HEK293 (cell line): Measurements from ENCODE around the gene PHACTR3.

Experiments used
- CTCF ChIA-PET: fragments of 350-600 bp; formaldehyde crosslinking; extraction: SDS; loops from one replicate; lab custom pipeline; 2021; ENCODE audit warnings: antibody characterized with exemption; lab: Yijun Ruan, JAX
- POLR2A ChIA-PET: fragments of 300-600 bp; formaldehyde crosslinking; extraction: SDS; loops from one replicate; lab custom pipeline; 2020; ENCODE audit warnings: antibody characterized with exemption, inconsistent platforms; lab: Yijun Ruan, JAX
- H3K27ac ChIP-seq: fragments of 200-500 bp; sonication (Bioruptor generic); 2 replicates; pipeline ENCODE4 v1.5.1; 2014; ENCODE audit warnings: low read depth, low read length, control low read depth, inconsistent platforms; ENCODE audit errors: extremely low read depth
- H3K36me3 ChIP-seq, 2 experiments: fragments of 200-500 bp in 1 of 2; sonication (Bioruptor generic) in 1 of 2; 1 replicate in 1 of 2; 2 replicates in 1 of 2; pipeline ENCODE4 v1.5.1; 2014 to 2017; ENCODE audit warnings: inconsistent platforms in 2 of 2, low read length in 2 of 2; ENCODE audit not compliant: control insufficient read depth in 2 of 2, insufficient read depth in 1 of 2
- H3K4me1 ChIP-seq: fragments of 200-500 bp; sonication (Bioruptor generic); 2 replicates; pipeline ENCODE4 v1.5.1; 2014; ENCODE audit warnings: mild to moderate bottlenecking, low read length, inconsistent platforms; ENCODE audit not compliant: control insufficient read depth, insufficient read depth
- H3K4me3 ChIP-seq: 2 replicates; pipeline ENCODE4 v1.5.1; 2011; ENCODE audit warnings: low read depth, mild to moderate bottlenecking, control low read depth, low read length, moderate library complexity
- H3K9me3 ChIP-seq: fragments of 200-500 bp; sonication (Bioruptor generic); 2 replicates; pipeline ENCODE4 v1.5.1; 2014; ENCODE audit warnings: low read depth, low read length, inconsistent platforms; ENCODE audit not compliant: control insufficient read depth, insufficient read depth
- BCL6B ChIP-seq: fragments of 450-650 bp; formaldehyde crosslinking; IDR thresholded peaks from 2 replicates; pipeline ENCODE4 v1.5.1; 2017; ENCODE audit warnings: missing biosample characterization, missing genetic modification characterization
- KLF16 ChIP-seq: fragments of 450-650 bp; formaldehyde crosslinking; IDR thresholded peaks from 2 replicates; pipeline ENCODE4 v1.5.1; 2017; ENCODE audit warnings: missing biosample characterization, missing genetic modification characterization
- SALL2 ChIP-seq: fragments of 450-650 bp; formaldehyde crosslinking; IDR thresholded peaks from 2 replicates; pipeline ENCODE4 v1.5.0; 2017; ENCODE audit warnings: missing biosample characterization, mild to moderate bottlenecking, missing genetic modification characterization, borderline replicate concordance
- ZNF10 ChIP-seq: fragments of 450-650 bp; formaldehyde crosslinking; IDR thresholded peaks from 2 replicates; pipeline ENCODE4 v1.5.1; 2017; ENCODE audit warnings: missing biosample characterization, missing genetic modification characterization
- ZNF114 ChIP-seq: fragments of 450-650 bp; formaldehyde crosslinking; IDR thresholded peaks from 2 replicates; pipeline ENCODE4 v1.5.0; 2017; ENCODE audit warnings: missing biosample characterization, missing genetic modification characterization
- ZNF146 ChIP-seq: fragments of 450-650 bp; formaldehyde crosslinking; IDR thresholded peaks from 2 replicates; pipeline ENCODE4 v1.5.1; 2016; ENCODE audit warnings: missing biosample characterization, missing genetic modification characterization
- ZNF169 ChIP-seq: fragments of 450-650 bp; formaldehyde crosslinking; IDR thresholded peaks from 2 replicates; pipeline ENCODE4 v1.5.1; 2016; ENCODE audit warnings: missing biosample characterization, missing genetic modification characterization
- ZNF184 ChIP-seq: fragments of 450-650 bp; IDR thresholded peaks from 2 replicates; pipeline ENCODE4 v1.5.1; 2018; ENCODE audit warnings: missing biosample characterization, mild to moderate bottlenecking, missing genetic modification characterization
- ZNF366 ChIP-seq: fragments of 450-650 bp; formaldehyde crosslinking; conservative IDR thresholded peaks from 2 replicates; pipeline ENCODE4 v1.5.1; 2016; ENCODE audit warnings: missing biosample characterization, missing genetic modification characterization
- ZNF48 ChIP-seq: fragments of 450-650 bp; formaldehyde crosslinking; IDR thresholded peaks from 2 replicates; pipeline ENCODE4 v1.5.1; 2016; ENCODE audit warnings: missing biosample characterization, missing genetic modification characterization
- ZNF544 ChIP-seq: fragments of 450-650 bp; formaldehyde crosslinking; IDR thresholded peaks from 2 replicates; pipeline ENCODE4 v1.5.0; 2017; ENCODE audit warnings: missing biosample characterization, missing genetic modification characterization
- ZNF571 ChIP-seq: fragments of 450-650 bp; formaldehyde crosslinking; IDR thresholded peaks from 2 replicates; pipeline ENCODE4 v1.5.0; 2017; ENCODE audit warnings: missing biosample characterization, missing genetic modification characterization
- ZNF626 ChIP-seq: fragments of 450-650 bp; sonication (Bioruptor Pico); formaldehyde crosslinking; IDR thresholded peaks from 2 replicates; pipeline ENCODE4 v1.5.1; 2018; ENCODE audit warnings: missing biosample characterization, missing genetic modification characterization, inconsistent platforms
- ZNF639 ChIP-seq: fragments of 450-650 bp; formaldehyde crosslinking; IDR thresholded peaks from 2 replicates; pipeline ENCODE4 v1.5.1; 2016; ENCODE audit warnings: missing biosample characterization, missing genetic modification characterization
- ZNF785 ChIP-seq: fragments of 450-650 bp; formaldehyde crosslinking; IDR thresholded peaks from 2 replicates; pipeline ENCODE4 v1.5.1; 2016; ENCODE audit warnings: missing biosample characterization, missing genetic modification characterization
- ZNF792 ChIP-seq: fragments of 450-650 bp; formaldehyde crosslinking; IDR thresholded peaks from 2 replicates; pipeline ENCODE4 v1.5.1; 2016; ENCODE audit warnings: missing biosample characterization, missing genetic modification characterization
- TF ChIP-seq, protein P1 (sequence below): fragments of 450-650 bp; formaldehyde crosslinking; IDR thresholded peaks from 2 replicates; pipeline ENCODE4 v1.5.1; 2016; ENCODE audit warnings: missing biosample characterization, missing genetic modification characterization
- TF ChIP-seq, protein P2 (sequence below): fragments of 450-650 bp; formaldehyde crosslinking; IDR thresholded peaks from 2 replicates; pipeline ENCODE4; 2016; ENCODE audit warnings: missing biosample characterization, missing genetic modification characterization

Gene PHACTR3

GRCh38 chr20:59804871-59805665 lies 200.7 kb downstream of the PHACTR3 start (continued):
- TF ChIP-seq ZNF114 (tag by site-specific recombination) (no peak), ZNF544 (tag by site-specific recombination) (no peak), SALL2 (no peak), ZNF169 (tag by site-specific recombination) (no peak), ZNF146 (no peak), ZNF571 (tag by site-specific recombination) (no peak), ZNF48 (tag by site-specific recombination) (no peak), ZNF10 (no peak), KLF16 (tag by site-specific recombination) (no peak), ZNF785 (tag by site-specific recombination) (no peak), ZNF184 (no peak), BCL6B (no peak)
- TF ChIP-seq, protein P1, sequence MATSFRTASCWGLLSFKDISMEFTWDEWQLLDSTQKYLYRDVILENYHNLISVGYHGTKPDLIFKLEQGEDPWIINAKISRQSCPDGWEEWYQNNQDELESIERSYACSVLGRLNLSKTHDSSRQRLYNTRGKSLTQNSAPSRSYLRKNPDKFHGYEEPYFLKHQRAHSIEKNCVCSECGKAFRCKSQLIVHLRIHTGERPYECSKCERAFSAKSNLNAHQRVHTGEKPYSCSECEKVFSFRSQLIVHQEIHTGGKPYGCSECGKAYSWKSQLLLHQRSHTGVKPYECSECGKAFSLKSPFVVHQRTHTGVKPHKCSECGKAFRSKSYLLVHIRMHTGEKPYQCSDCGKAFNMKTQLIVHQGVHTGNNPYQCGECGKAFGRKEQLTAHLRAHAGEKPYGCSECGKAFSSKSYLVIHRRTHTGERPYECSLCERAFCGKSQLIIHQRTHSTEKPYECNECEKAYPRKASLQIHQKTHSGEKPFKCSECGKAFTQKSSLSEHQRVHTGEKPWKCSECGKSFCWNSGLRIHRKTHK = no peak
- TF ChIP-seq, all 188 proteins: peak for 0

- no peak overlapping the region for H3K4me3 ChIP-seq
- no peaks in the 10 kb centered on the region for H3K36me3 ChIP-seq
- TF ChIP-seq ZNF639 (no peak), ZNF626 (tag by site-specific recombination) (no peak), ZNF792 (no peak), ZNF785 (tag by site-specific recombination) (no peak), ZNF366 (tag by site-specific recombination) (no peak)
- TF ChIP-seq, protein P2, sequence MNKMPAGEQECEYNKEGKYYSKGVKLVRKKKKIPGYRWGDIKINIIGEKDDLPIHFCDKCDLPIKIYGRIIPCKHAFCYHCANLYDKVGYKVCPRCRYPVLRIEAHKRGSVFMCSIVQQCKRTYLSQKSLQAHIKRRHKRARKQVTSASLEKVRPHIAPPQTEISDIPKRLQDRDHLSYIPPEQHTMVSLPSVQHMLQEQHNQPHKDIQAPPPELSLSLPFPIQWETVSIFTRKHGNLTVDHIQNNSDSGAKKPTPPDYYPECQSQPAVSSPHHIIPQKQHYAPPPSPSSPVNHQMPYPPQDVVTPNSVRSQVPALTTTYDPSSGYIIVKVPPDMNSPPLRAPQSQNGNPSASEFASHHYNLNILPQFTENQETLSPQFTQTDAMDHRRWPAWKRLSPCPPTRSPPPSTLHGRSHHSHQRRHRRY = no peak
- TF ChIP-seq, all 188 proteins: peak for 0
- ChIA-PET POLR2A (no interaction called here), CTCF (interaction anchor here (0.8 to 1.1 kb wide), 2 partner anchors 22 to 44 kb away, joined by 3 to 4 read pairs; no protein-coding TSS in a partner anchor)
- no peaks in the 10 kb centered on the region for H3K4me1 ChIP-seq
- H3K9me3 ChIP-seq = no peaks in the 10 kb centered on the region
- H3K27ac ChIP-seq = no peak overlapping the region
Measured at GRCh38 chr20:59805786-59806577, 201.6 kb downstream of the PHACTR3 start.
